ENCODE data around the gene SELENOF. TPM values are rescaled to one million over a fixed set of nuclear protein-coding genes. Genes with fewer than 3 reads are reported as not detected.

SELENOF gene
- total RNA-seq, 4 donors from 2014 or later: 32.0 to 130 (median 77.9) TPM

- peak overlapping the region; percentile 77 to 100 (median 93) for H3K4me3 ChIP-seq
- peaks cover 12 to 32% (median 21%) of the 10 kb centered on the region in 4 donors for H3K4me1 ChIP-seq
- intact Hi-C loops (cut with DNase I; ENCODE audit: low total_unique reads): no loop called here
- no peaks in the 10 kb centered on the region for H3K36me3 ChIP-seq
- peak; percentile 54 for DNase-seq
- WGBS, 2 donors (ENCODE audit: low coverage in 1 of 2): 0 to 2% methylated on average over 5 to 41 of the region's 43 CpGs
- in situ Hi-C loops (cut with MboI; ENCODE audit: low pct_ligation_motif_present in 1 of 4, low pct_unique_long_range_greater_than_20kb in 1 of 4, low sequenced_read_pairs in 3 of 4): loop anchor here in 1 of 4 donors (25.0 kb wide), 1 partner anchor 203 kb away; the partner anchor contains the start of gene SH3GLB1
- no peaks in the 10 kb centered on the region for H3K27me3 ChIP-seq
- H3K27ac ChIP-seq: peak overlapping the region; percentile 86 to 96 (median 91)
- H3K9me3 ChIP-seq: no peaks in the 10 kb centered on the region
- TF ChIP-seq CTCF (IDR thresholded peaks at IDR 0.05) (no peak), POLR2AphosphoS5 (IDR thresholded peaks at IDR 0.05) (peak in 2 of 3 donors; percentile 43 to 55), POLR2A (IDR thresholded peaks at IDR 0.05) (peak; percentile 8)
These were observed 1.2 kb upstream of the SELENOF start for GRCh38 chr1:86914998-86915736.

GRCh38 chr1:86914601-86914997 is 673 bp upstream of the SELENOF start, which contains the start of gene HS2ST1:
Gene HS2ST1, plus strand, starts transcription at chr1:86914635.
- Histone ChIP-seq H3K9me3 (no peaks in the 10 kb centered on the region), H3K36me3 (peaks cover 0 to 5% (median 0%) of the 10 kb centered on the region in 4 donors), H3K4me3 (peak within 1 kb of the TSS; percentile 77 to 100 (median 96)), H3K4me1 (peaks cover 12 to 32% (median 21%) of the 10 kb centered on the region in 4 donors), H3K27ac (peak within 1 kb of the TSS; percentile 89 to 96 (median 92)), H3K27me3 (no peaks in the 10 kb centered on the region)
- intact Hi-C loops (cut with DNase I; ENCODE audit: low total_unique reads) (no loop called here), in situ Hi-C loops (cut with MboI; ENCODE audit: low pct_ligation_motif_present in 1 of 4, low pct_unique_long_range_greater_than_20kb in 1 of 4, low sequenced_read_pairs in 3 of 4) (loop anchor here in 1 of 4 donors (25.0 kb wide), 1 partner anchor 202 kb away; the partner anchor contains the start of gene SH3GLB1)
- no peak for DNase-seq
- TF ChIP-seq EP300 (IDR thresholded peaks at IDR 0.05; ENCODE audit: low read depth) (no peak), POLR2A (IDR thresholded peaks at IDR 0.05) (peak; percentile 63), CTCF (IDR thresholded peaks at IDR 0.05) (no peak), POLR2AphosphoS5 (IDR thresholded peaks at IDR 0.05) (peak; percentile 20 to 72 (median 62))
- WGBS, 2 donors (ENCODE audit: low coverage in 1 of 2): 1 to 4% methylated on average over 5 to 33 of the region's 45 CpGs

GRCh38 chr1:86913399-86913895 is 479 bp downstream of the SELENOF start:
- peak; percentile 31 for DNase-seq
- peak overlapping the region; percentile 89 to 96 (median 92) for H3K27ac ChIP-seq
- no peaks in the 10 kb centered on the region for H3K27me3 ChIP-seq
- H3K36me3 ChIP-seq: peaks cover 0 to 5% (median 0%) of the 10 kb centered on the region in 4 donors
- in situ Hi-C loops (cut with MboI; ENCODE audit: low pct_ligation_motif_present in 1 of 4, low pct_unique_long_range_greater_than_20kb in 1 of 4, low sequenced_read_pairs in 3 of 4): loop anchor here in 1 of 4 donors (25.0 kb wide), 1 partner anchor 201 kb away; the partner anchor contains the start of gene SH3GLB1
- no peaks in the 10 kb centered on the region for H3K9me3 ChIP-seq
- no peak for TF ChIP-seq EP300 (IDR thresholded peaks at IDR 0.05; ENCODE audit: low read depth)
- TF ChIP-seq POLR2AphosphoS5 (IDR thresholded peaks at IDR 0.05): no peak
- TF ChIP-seq POLR2A (IDR thresholded peaks at IDR 0.05): no peak
- TF ChIP-seq CTCF (IDR thresholded peaks at IDR 0.05): no peak
- intact Hi-C loops (cut with DNase I; ENCODE audit: low total_unique reads): no loop called here
- WGBS, 2 donors (ENCODE audit: low coverage in 1 of 2): 0% methylated on average over 13 to 17 of the region's 17 CpGs
- peak overlapping the region; percentile 77 to 100 (median 96) for H3K4me3 ChIP-seq
- H3K4me1 ChIP-seq: peaks cover 12 to 35% (median 21%) of the 10 kb centered on the region in 4 donors

GRCh38 chr1:86912281-86912900 is 1.5 kb downstream of the SELENOF start:
- Histone ChIP-seq H3K27me3 (no peaks in the 10 kb centered on the region), H3K36me3 (peaks cover 0 to 11% (median 0%) of the 10 kb centered on the region in 4 donors), H3K4me1 (peaks cover 12 to 35% (median 21%) of the 10 kb centered on the region in 4 donors), H3K4me3 (peak overlapping the region in 2 of 4 donors; percentile 77 to 100), H3K9me3 (no peaks in the 10 kb centered on the region), H3K27ac (no peak overlapping the region)
- intact Hi-C loops (cut with DNase I; ENCODE audit: low total_unique reads): no loop called here
- TF ChIP-seq POLR2A (IDR thresholded peaks at IDR 0.05): no peak
- no peak for TF ChIP-seq POLR2AphosphoS5 (IDR thresholded peaks at IDR 0.05)
- no peak for TF ChIP-seq EP300 (IDR thresholded peaks at IDR 0.05; ENCODE audit: low read depth)
- TF ChIP-seq CTCF (IDR thresholded peaks at IDR 0.05): no peak
- 43 to 66% methylated on average over 5 to 6 of the region's 6 CpGs for WGBS, 2 donors (ENCODE audit: low coverage in 1 of 2)
- DNase-seq: no peak
- in situ Hi-C loops (cut with MboI; ENCODE audit: low pct_ligation_motif_present in 1 of 4, low pct_unique_long_range_greater_than_20kb in 1 of 4, low sequenced_read_pairs in 3 of 4): loop anchor here in 1 of 4 donors (25.0 kb wide), 1 partner anchor 200 kb away; the partner anchor contains the start of gene SH3GLB1
